IgD-negative memory B cell (primary cell): ENCODE measurements around the gene CD58. TPM values are rescaled to one million over a fixed set of nuclear protein-coding genes. Genes with fewer than 3 reads are reported as not detected.
"Not testable (repeated sequence)": the region's sequence is repeated elsewhere in the genome, so short reads cannot be mapped to it uniquely, and the experiment has no call there.

Experiments
- H3K27ac Mint-ChIP-seq, 3 donors: one replicate each; pipeline ENCODE4 v1.8.0; 2020 to 2022; ENCODE audit warnings: mild to moderate bottlenecking in 3 of 3, mixed read lengths in 3 of 3, moderate library complexity in 1 of 3
- H3K27me3 Mint-ChIP-seq: one replicate; pipeline ENCODE4 v1.8.0; 2021; ENCODE audit warnings: mixed read lengths
- H3K36me3 Mint-ChIP-seq: one replicate; pipeline ENCODE4 v1.8.0; 2020; ENCODE audit warnings: mild to moderate bottlenecking, mixed read lengths
- H3K4me1 Mint-ChIP-seq, 3 donors: one replicate each; pipeline ENCODE4 v1.8.0; 2020 to 2022; ENCODE audit warnings: mixed read lengths in 3 of 3, mild to moderate bottlenecking in 1 of 3
- H3K4me3 Mint-ChIP-seq, 4 donors: one replicate each; pipeline ENCODE4 v1.8.0; 2020 to 2022; ENCODE audit warnings: mild to moderate bottlenecking in 4 of 4, mixed read lengths in 4 of 4, moderate library complexity in 3 of 4
- H3K9me3 Mint-ChIP-seq, 3 donors: one replicate each; pipeline ENCODE4 v1.8.0; 2020 to 2021; ENCODE audit warnings: mixed read lengths in 3 of 3, mild to moderate bottlenecking in 1 of 3
- polyA plus RNA-seq: library from polyadenylated mRNA; unstranded; fragments of 300-500 nt; fragmentation: Illumina TruSeq; gene quantifications from one replicate; pipeline ENCODE4 v1.2.3, GENCODE V29; 2021

CD58 gene
- polyA plus RNA-seq = 29.5 TPM

- no peaks in the 10 kb centered on the region for H3K36me3 Mint-ChIP-seq
- peak within 1 kb of the TSS; percentile 95 to 99 (median 98) for H3K4me3 Mint-ChIP-seq
- peak within 1 kb of the TSS; percentile 91 to 97 (median 95) for H3K27ac Mint-ChIP-seq
- H3K4me1 Mint-ChIP-seq = peaks cover 32 to 51% (median 44%) of the 10 kb centered on the region in 3 donors
- H3K27me3 Mint-ChIP-seq = no peaks in the 10 kb centered on the region
- no peaks in the 10 kb centered on the region for H3K9me3 Mint-ChIP-seq
Measured at GRCh38 chr1:116570358-116571214, at the start of gene CD58. Gene CD58, minus strand, starts transcription at chr1:116571026. Its CDS starts 54 bp downstream, at chr1:116570972.

- H3K27me3 Mint-ChIP-seq, H3K36me3 Mint-ChIP-seq, H3K4me1 Mint-ChIP-seq, H3K4me3 Mint-ChIP-seq, H3K27ac Mint-ChIP-seq, H3K9me3 Mint-ChIP-seq: not testable (repeated sequence)
Measured at GRCh38 chr1:116620392-116620791, 49.6 kb upstream of the CD58 start.

- H3K27me3 Mint-ChIP-seq, H3K4me3 Mint-ChIP-seq, H3K4me1 Mint-ChIP-seq, H3K9me3 Mint-ChIP-seq, H3K27ac Mint-ChIP-seq, H3K36me3 Mint-ChIP-seq: not testable (repeated sequence)
Measured at GRCh38 chr1:116619106-116619505, 48.3 kb upstream of the CD58 start.

GRCh38 chr1:116617808-116618207 lies 47.0 kb upstream of the CD58 start:
- H3K4me3 Mint-ChIP-seq, H3K9me3 Mint-ChIP-seq, H3K27me3 Mint-ChIP-seq, H3K36me3 Mint-ChIP-seq, H3K4me1 Mint-ChIP-seq, H3K27ac Mint-ChIP-seq: not testable (repeated sequence)

- not testable (repeated sequence) for H3K4me1 Mint-ChIP-seq, H3K4me3 Mint-ChIP-seq, H3K27me3 Mint-ChIP-seq, H3K36me3 Mint-ChIP-seq, H3K27ac Mint-ChIP-seq, H3K9me3 Mint-ChIP-seq
Measured at GRCh38 chr1:116613825-116614224, 43.0 kb upstream of the CD58 start.

DNA sequence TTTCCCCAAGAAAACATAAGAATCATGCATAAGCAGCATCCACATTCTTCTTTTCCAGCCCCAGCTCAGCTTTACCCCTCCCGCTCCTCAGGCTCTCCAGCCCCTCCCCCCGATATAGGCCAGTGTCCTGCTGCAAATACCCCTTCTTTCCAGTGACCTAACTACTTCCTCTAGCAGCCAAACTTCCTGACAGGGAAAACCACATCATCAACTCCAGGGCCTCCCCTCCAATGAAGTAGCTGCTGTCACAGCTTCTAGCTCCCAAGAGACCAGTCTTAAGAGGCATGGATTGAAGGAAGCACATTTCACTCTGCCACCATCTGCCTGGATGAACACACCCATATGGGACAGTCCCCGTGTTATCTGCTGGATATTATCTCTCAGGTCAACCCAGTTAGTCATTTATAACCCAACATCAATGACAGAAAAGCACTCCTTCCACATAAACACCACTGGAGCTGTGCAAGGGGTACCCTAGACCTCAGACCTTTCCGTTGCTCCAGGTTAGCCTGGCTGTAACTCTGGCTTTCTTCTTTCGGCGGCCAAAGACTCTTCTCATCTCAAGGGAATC lies 39.1 kb upstream of the CD58 start:
- not testable (repeated sequence) for H3K9me3 Mint-ChIP-seq, H3K27me3 Mint-ChIP-seq, H3K36me3 Mint-ChIP-seq, H3K27ac Mint-ChIP-seq, H3K4me3 Mint-ChIP-seq, H3K4me1 Mint-ChIP-seq

GRCh38 chr1:116608841-116609240 lies 38.0 kb upstream of the CD58 start:
- H3K36me3 Mint-ChIP-seq, H3K9me3 Mint-ChIP-seq, H3K27me3 Mint-ChIP-seq, H3K4me3 Mint-ChIP-seq, H3K4me1 Mint-ChIP-seq, H3K27ac Mint-ChIP-seq: not testable (repeated sequence)

- H3K36me3 Mint-ChIP-seq, H3K27ac Mint-ChIP-seq, H3K4me1 Mint-ChIP-seq: not testable (repeated sequence)
Measured at GRCh38 chr1:116608151-116608550, 37.3 kb upstream of the CD58 start.

GRCh38 chr1:116607463-116607862 lies 36.6 kb upstream of the CD58 start:
- H3K27me3 Mint-ChIP-seq, H3K27ac Mint-ChIP-seq, H3K36me3 Mint-ChIP-seq, H3K9me3 Mint-ChIP-seq, H3K4me1 Mint-ChIP-seq, H3K4me3 Mint-ChIP-seq: not testable (repeated sequence)

More at GRCh38 chr1:116608151-116608550, 37.3 kb upstream of the CD58 start:
- not testable (repeated sequence) for H3K27me3 Mint-ChIP-seq, H3K4me3 Mint-ChIP-seq, H3K9me3 Mint-ChIP-seq

DNA sequence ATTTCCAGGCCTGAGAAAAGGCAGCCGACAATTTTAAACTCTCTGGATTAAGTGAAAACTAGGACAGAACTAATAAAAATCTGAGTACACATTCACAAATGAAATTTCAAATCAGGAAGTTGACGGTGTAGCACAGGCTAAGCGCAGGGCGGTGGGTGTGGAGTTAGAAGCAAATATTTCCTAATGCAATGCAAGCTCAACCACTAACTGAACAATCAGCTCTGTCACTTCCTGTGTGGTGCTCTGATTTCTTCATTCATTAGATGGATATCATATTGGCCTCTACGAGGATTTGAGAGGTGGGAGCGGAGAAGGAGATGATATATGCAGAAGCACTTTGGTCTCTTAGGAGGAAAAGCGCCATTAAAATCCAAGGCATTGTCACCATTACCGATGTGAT lies 35.2 kb upstream of the CD58 start:
- H3K4me3 Mint-ChIP-seq = not testable (repeated sequence)

DNA sequence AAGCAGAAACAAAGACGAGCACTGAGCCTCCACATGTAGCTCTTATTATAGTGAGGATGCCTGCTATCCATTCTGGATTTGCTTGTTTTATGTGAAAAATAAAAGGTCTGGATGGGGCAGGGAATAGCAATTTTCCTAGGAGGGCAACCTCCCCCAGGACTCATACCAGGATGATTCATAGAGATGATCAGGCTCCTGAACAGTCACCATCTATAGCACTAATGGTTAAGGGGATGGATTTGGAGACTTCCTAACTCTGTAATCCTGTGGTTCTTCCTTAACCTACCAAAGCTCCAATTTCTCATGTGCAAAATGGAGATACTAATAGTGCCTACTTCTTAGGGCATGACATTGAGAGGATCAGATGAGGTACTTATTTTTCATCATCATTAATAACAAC lies 34.5 kb upstream of the CD58 start:
- no peaks in the 10 kb centered on the region for H3K9me3 Mint-ChIP-seq
- H3K4me3 Mint-ChIP-seq = no peak overlapping the region
- no peaks in the 10 kb centered on the region for H3K27me3 Mint-ChIP-seq
- peaks cover 0 to 1% (median 0%) of the 10 kb centered on the region in 3 donors for H3K4me1 Mint-ChIP-seq
- no peak overlapping the region for H3K27ac Mint-ChIP-seq
- peaks cover 4% of the 10 kb centered on the region for H3K36me3 Mint-ChIP-seq

More for the DNA sequence above, 35.2 kb upstream of the CD58 start:
- not testable (repeated sequence) for H3K9me3 Mint-ChIP-seq, H3K27ac Mint-ChIP-seq, H3K4me1 Mint-ChIP-seq, H3K27me3 Mint-ChIP-seq, H3K36me3 Mint-ChIP-seq

DNA sequence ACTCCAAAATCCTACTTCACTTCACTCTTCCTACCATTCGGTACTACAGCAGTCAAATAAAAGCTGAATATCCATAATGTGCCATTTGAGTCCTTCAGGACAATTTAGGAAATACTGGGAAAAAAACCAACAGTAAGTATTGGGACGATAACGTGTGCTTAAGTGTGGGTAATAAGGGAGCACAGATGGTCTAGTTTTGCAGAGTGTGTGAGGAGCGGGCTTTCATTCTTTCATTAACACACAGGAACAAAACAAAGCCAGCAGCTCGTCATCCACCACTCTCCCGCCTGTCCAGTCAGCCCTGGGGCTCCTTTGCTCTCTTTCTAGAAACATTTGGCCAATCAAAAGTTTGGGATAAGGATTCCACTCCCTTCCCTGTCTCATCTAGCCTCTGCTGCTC lies 33.6 kb upstream of the CD58 start:
- not testable (repeated sequence) for H3K27ac Mint-ChIP-seq, H3K27me3 Mint-ChIP-seq, H3K4me3 Mint-ChIP-seq, H3K4me1 Mint-ChIP-seq, H3K36me3 Mint-ChIP-seq, H3K9me3 Mint-ChIP-seq

DNA sequence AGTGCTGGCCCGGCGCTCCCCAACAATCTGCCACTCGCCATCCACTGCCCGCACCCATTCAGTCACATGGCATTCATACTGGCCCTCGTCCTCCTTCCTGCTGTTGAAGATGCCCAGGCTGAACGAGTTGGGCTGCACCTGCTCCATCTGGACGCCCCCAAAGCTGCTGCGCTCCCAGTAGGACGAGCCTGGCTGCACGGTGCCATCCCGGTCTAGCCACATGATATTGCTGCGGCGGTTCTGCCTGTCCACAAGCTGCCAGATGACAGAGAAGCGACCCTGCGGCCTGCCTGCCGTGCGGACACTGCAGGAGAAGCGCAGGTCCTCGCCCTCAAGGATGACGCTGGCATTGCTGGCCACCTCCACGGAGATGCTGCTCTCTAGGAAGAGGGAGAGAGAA lies 32.8 kb upstream of the CD58 start:
- not testable (repeated sequence) for H3K27ac Mint-ChIP-seq, H3K27me3 Mint-ChIP-seq, H3K4me3 Mint-ChIP-seq, H3K9me3 Mint-ChIP-seq, H3K36me3 Mint-ChIP-seq, H3K4me1 Mint-ChIP-seq

DNA sequence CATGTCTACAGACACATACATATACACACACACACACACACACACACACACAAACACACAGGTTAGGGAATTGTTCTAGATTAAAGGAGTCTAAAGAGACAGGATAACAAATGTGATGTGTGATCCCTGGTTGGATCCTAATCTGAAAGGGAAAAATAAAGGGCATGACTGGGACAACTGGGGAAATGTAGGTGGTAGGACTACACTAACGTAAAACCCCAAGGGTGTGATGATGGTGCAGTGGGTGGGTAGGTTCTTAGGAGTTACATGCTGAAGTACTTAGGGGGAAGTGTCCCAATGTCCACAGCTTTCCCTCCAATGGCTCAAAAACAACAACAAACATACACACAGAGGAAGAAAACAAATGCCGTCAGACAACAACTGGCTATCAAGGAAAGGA lies 28.5 kb upstream of the CD58 start:
- H3K9me3 Mint-ChIP-seq, H3K27ac Mint-ChIP-seq, H3K36me3 Mint-ChIP-seq, H3K4me3 Mint-ChIP-seq, H3K27me3 Mint-ChIP-seq: not testable (repeated sequence)
- H3K4me1 Mint-ChIP-seq = peaks cover 6 to 11% (median 7%) of the 10 kb centered on the region in 3 donors

- not testable (repeated sequence) for H3K27ac Mint-ChIP-seq, H3K9me3 Mint-ChIP-seq, H3K36me3 Mint-ChIP-seq, H3K4me3 Mint-ChIP-seq, H3K27me3 Mint-ChIP-seq
- peaks cover 6 to 11% (median 7%) of the 10 kb centered on the region in 3 donors for H3K4me1 Mint-ChIP-seq
Measured at GRCh38 chr1:116598420-116599036, 27.7 kb upstream of the CD58 start.

DNA sequence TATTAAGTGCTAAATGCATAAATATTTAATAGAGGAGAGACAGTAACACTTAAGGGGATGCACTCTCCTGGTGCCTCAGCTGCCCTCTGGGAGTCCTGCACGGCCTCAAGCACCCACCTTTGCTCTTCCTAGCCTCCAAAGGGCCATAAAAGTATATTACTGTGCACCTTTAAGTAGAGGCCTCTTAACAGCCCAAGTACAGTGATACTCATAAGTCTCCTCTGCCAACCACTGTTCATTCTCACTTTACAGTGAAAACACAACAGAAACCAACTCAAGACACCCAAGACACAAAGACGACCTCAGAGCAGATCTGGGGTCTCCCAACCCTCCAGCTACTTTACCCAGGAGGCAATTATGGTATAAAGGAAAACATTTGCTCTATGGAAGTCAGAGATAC lies 26.6 kb upstream of the CD58 start:
- not testable (repeated sequence) for H3K36me3 Mint-ChIP-seq, H3K27ac Mint-ChIP-seq, H3K9me3 Mint-ChIP-seq, H3K4me3 Mint-ChIP-seq, H3K27me3 Mint-ChIP-seq
- H3K4me1 Mint-ChIP-seq = peaks cover 6 to 11% (median 7%) of the 10 kb centered on the region in 3 donors
